ENCODE data around the gene HECTD3.
"Not testable (repeated sequence)": the region's sequence is repeated elsewhere in the genome, so short reads cannot be mapped to it uniquely, and the experiment has no call there.

The HECTD3 gene

DNA sequence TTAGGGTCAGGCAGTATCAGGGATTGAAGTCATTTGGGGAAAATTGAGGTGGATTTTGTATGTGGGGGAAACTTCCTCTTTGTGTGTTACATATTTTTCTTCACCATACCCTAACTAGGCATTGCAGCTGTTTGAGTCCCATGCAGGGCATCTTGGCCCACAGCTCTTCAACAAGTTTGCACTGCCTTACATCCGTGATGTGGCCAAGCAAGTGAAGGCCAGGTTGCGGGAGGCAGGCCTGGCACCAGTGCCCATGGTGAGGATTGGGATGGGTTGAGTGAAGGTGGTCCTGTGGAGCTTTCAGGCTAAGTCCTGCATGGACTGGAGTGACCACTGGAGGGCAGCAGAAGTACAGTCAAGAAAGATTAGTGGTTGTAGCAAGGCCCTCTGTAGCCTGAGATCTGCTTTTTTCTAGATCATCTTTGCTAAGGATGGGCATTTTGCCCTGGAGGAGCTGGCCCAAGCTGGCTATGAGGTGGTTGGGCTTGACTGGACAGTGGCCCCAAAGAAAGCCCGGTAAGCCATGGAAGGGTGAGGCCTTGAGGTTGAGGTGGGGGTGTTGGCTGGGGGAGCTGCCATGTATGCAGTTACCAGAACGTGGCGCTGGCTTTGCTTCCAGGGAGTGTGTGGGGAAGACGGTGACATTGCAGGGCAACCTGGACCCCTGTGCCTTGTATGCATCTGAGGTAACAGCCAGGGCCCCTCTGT is 3.4 kb upstream of the HECTD3 start:
- no peak for DNase-seq (ENCODE audit: low read depth, low spot score)

DNA sequence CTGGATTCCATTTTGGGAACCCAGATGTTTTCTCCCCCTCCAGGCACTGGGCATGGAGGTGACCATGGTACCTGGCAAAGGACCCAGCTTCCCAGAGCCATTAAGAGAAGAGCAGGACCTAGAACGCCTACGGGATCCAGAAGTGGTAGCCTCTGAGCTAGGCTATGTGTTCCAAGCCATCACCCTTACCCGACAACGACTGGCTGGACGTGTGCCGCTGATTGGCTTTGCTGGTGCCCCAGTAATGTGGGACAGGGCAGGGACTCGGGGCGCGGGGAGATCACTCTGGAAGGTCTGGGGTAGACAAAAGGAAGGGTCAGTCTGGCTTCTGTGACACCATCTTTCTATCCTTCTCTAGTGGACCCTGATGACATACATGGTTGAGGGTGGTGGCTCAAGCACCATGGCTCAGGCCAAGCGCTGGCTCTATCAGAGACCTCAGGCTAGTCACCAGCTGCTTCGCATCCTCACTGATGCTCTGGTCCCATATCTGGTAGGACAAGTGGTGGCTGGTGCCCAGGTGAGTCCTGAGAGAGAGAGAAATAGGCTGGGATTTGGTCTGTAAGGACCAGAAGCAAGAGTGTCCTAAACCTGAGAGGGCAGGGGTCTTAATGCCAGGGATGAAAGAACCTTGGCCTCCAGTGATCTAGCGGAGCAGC is 2.6 kb upstream of the HECTD3 start:
- DNase-seq (ENCODE audit: low read depth, low spot score): no peak

DNA sequence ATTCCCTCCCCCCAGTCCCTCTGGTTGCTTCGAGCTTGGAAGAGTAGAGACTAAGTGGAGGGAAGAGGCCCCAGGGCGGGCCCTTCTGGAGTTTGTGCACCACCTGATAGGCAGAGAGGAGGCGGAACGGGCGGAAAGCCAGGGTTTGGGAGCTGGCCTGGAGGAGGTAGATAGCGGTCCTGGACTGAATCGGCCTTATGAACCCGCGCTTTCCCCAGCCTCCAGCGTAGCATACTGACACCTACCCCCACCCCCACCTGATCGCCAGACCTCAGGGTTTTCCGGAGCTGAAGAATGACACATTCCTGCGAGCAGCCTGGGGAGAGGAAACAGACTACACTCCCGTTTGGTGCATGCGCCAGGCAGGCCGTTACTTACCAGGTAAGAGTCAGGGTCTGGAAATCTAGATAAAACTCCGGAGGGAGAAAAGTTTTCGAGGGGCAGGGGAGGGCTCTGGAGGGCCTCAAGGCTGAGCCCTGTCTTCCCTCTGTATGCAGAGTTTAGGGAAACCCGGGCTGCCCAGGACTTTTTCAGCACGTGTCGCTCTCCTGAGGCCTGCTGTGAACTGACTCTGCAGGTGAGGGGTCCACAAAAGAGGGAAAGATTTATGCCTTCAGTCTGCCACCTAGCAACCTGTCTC is 1.6 kb upstream of the HECTD3 start:
- no peak for DNase-seq (ENCODE audit: low read depth, low spot score)

DNA sequence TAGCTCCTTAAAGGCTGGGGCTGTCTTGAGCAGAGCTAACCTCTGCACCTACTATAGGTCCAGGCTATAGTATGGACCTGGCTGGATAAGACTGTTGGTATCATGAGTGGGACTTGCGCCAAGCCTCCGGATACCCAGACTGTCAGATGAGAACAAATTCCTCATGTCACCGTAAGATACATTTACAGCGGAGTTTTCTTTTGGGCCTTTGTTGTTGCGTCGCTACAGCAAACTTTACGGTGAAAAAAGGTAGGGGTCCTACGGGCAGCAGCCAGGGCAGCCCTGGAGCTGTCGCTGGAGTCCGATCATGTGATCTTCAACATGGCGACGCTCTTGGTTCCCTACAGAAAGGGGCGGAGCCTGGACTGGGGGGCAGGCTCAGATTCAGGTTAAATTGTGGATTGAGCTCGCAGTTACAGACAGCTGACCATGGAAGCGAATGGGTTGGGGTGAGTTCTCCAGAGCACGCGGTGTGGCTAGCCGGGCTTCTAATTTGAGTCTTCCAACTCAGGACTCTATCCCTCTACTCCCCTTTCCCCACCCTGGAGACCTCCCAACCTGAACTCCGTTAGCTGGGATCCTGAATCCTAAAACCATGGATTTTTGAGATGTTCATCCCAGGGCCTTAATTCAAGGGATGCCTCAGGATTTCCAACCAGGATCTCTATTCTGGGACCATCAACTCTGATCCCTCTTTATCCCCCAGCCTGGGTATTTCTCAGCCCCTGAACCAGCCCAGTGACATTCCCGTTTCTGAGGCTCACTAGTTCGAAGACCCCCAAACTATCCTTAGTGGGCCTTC is 914 bp upstream of the HECTD3 start, which contains the start of gene UROD:
Gene UROD (plus strand): TSS at position 418 of the 802 bp plus-strand sequence. CDS start 12 bp downstream, at position 430.
- peak; percentile 87 for DNase-seq (ENCODE audit: low read depth, low spot score)

DNA sequence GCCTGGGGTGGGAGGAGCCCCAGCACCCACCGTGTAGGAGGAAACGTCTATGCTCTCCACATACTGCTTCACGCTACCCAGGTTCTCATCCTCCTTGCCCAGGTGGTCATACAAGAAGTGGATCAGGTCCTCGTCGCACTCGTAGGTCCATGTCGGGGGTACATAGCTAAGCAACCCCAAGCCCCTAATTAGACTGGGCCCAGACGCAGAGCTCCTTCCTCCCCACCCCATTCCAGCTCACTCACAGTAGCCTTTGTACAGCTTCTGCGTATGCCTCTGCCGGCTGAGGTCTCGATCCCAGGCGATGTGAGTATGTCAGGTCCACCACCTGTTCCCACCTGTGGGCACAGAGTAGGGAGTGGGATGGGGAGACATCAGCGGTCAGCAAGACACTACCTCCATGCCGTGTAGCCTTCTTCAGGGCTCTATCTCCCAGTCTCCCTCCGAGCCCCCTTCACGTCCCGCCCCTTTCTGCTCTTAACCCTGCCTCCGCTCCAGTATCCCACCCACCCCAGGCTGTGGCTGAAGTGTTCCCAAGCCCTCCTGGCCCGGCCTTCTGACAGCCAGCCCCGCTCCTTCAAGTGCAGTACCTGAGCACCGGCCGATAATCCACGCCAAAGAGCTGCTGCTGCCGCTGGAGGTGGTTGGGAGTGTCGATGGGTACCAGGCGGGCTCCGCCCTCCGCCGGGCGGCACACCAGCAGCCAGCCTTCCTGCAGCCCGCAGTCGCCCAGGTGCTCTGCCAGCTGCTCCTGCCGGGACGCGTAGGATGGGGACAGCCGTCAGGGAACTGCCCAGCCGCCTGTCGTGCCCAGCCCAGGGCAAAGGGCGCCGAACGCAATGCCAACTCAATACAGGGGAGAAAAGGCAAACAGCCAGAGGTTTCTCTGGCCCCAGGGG is 919 bp downstream of the HECTD3 start:
- no peak for DNase-seq (ENCODE audit: low read depth, low spot score)

DNA sequence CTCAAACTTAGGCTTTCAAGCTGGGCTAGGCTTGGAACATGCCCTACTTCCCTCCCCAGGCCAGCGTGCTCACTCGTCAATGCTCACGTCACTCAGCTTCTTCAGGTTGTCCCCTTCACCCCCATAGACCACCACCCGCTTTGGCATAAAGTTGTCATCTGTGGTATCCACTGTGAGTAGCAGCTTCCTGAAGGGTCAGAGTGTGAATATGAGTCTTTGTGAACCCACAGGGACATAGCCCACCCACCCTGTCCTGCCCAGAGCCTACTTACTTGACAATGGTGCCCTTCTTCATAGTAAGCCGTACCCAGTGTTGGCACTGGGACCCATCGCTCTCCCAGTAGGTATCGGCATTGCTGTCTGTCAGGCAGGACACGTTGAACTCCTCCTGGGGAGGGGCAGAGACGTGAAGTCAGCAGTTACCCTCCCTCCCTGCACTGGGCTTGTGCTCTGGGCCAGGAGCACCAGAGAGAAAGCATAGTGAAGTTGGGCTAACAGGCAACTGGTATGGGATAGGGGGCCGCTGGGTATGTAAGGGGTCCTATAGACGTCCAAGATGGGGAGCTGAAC is 1.7 kb downstream of the HECTD3 start:
- no peak for DNase-seq (ENCODE audit: low read depth, low spot score)

DNA sequence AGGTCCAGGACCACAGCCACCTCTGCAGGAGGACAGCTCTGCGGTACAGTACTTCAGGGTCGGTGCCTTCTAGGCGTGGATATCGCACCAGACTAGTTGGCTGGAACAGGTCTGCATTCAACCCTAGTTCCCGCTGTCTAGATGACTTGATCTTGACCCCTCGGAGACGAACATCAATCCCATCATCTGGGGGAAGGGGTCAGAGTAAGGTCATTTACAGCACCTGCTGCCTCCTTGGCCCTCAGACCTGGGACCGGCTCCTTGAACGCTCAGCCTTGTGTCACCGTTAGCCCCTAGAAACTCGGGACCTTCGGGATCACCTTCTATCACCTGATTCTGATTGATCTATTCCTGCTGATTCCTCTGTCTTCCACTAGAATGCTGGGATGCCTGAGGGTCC is 2.6 kb downstream of the HECTD3 start:
- DNase-seq (ENCODE audit: low read depth, low spot score): no peak

DNA sequence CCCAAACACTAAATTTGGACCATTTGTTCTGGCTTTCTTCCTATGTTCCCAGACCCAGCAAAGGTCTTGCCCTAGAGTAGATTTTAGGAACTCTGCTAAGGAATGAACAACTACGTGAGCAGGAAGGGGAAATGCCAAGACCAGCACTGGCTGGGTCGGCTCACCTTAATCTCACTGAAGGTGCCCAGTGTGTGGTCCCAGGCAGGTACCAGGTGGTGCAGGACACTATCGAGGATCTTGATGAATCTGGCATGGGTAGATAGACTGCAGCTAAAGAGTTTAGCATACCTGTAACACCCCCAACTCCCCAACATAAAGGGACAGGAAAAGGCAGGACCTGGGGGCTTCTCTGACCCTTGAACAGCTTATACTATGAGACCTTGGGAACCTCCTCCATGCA is 3.0 kb downstream of the HECTD3 start:
- DNase-seq (ENCODE audit: low read depth, low spot score): no peak

DNA sequence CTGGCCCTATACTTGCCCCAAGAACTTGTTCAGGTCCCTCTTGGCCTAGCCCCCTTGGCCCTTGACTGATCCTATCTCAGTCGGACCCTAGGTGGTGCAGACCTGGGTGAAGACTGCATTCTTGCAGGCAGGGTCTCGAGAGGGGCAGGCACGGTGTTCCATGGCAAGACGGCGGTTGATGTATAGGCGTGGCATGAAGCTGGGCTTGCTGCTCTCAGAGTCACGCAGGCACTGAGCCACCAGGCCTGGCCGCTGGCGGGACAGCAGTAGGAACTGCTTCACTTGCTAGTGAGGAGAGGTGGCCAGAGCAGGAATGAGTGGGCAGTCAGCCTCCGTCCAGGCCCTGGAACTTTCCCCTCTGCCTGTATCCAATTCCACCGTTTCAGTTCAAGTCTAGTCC is 3.8 kb downstream of the HECTD3 start:
- no peak for DNase-seq (ENCODE audit: low read depth, low spot score)

DNA sequence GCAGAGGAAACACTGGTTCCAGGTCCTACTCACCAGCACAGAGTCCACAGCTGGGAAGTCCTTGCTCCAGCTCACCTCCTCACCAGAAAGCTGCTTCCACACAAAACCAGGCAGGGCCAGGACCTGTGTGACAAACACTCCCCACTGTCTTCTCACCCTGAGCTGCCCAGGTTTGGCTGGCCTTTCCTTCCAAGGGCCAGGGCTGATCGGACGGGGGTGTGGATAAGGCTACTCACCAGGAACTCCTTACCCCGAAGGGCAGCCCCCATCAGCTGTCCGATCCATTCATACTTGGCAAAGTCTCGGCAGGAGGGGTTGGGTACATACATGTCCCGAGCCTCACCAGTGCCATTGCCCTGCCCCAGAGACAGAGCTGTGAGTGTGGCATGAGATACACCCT is 5.4 kb downstream of the HECTD3 start:
- no peak for DNase-seq (ENCODE audit: low read depth, low spot score)

DNA sequence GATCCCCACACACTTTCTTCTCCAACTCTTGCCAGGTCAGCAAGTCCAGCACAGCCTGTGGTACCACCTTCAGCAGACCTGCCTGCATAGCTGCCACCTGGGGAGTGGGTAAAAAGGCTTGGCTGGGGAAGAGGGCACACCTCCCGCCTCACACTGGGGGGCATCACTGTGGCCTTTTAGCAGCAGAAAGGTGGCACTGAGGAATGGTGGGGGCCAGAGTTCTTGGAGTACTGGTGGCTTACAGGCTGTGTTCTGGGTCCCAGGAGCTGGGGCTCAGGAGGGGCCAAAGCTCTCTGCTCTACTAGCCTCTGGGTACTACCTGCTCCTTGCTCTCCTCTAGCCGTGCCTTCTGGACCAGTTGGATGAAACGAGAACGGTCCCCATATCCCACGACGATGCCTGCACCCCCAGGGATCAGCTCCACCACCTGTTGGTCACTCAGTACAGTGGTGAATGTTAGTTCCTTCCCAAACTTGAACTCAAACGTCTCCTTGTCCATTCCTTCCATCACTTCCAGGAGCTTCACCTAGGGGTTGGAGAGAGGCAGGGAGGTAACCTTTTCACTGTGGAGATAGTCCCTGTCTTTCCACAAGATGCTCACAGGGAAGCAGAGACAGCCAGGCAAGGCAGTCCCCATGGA is 6.7 kb downstream of the HECTD3 start:
- DNase-seq (ENCODE audit: low read depth, low spot score): no peak

DNA sequence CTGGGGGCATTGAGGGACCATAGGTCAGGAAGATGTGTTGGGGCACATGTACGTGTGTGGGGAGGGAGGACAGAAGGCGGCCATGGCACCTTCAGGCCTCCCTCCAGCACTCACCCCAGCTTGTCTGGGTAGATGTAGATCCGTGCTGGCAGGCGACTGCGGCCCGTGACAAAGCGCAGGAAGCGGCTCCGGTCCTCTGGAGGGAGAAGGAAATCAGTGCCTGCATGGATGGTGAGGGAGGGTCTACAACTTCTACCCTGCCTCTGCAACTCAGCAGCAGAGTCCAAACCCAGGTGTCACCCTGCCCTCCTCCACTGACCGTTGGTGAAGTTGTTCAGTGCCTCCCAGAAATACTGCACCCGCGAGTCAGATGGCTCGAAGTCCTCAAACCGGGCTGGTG is 7.4 kb downstream of the HECTD3 start:
- no peak for DNase-seq (ENCODE audit: low read depth, low spot score)

DNA sequence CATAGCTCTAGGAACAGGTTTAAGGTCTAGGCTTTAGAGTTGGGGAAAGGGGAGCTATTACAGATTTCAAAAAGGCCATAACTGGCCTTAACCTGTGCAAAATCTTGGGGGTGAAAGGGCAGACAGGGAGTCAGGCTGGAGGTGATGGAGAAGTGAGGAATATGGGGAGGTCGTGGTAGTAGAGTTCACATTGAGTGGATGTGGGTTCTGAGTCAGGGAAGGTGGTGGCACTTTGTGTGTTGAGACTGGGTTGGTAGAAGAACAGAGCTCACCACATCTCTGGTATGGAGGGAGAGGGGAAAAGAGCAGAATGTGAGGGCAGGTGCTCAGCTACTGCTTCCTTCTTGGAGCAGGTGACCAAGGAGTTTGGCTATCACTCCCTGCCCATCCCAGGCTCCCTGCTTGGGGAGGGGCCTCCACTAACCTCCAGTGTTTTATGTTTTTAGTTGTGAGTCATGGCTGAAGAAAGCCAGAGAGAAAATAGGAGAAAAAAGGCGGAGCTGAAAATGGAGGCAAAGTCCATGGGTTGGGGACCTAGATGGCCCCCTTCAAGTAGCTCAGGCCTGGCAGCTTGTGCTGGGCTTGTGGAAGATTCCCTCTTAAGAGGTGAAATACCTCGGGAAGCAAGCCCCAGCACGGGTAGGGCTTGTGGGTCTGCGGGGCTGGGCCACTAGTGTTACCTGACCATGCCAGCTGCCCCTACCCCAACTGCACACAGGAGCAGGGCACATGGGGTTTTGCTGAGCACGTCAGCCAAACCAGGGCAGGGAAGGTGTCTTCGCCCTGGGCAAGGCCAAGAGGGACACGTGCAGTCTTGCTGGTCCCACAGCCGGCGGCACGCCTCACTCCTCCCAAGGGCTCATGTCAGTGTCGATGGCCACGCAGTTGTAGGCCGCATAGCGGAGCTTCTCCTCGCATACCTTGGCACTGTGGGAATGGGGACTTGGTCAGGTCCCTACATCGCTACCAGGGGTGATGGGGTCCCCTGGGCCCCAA is 8.2 kb downstream of the HECTD3 start:
- DNase-seq (ENCODE audit: low read depth, low spot score): no peak

DNA sequence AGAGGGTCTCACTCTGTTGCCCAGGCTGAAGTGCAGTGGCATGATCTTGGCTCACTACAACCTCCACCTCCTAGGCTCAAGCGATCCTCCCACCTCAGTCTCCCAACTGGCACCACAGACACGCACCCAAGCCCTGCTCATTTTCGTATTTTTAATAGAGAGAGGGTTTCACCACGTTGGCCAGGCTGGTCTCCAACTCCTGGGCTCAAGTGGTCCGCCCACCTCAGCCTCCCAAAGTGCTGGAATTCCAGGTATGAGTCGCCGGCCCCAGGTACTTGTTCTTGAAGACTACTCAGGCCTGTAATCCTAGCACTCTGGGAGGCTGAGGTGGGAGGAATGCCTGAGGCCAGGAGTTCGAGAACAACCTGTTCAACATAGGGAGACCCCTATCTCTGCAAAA is 9.5 kb downstream of the HECTD3 start:
- DNase-seq (ENCODE audit: low read depth, low spot score): not testable (repeated sequence)

DNA sequence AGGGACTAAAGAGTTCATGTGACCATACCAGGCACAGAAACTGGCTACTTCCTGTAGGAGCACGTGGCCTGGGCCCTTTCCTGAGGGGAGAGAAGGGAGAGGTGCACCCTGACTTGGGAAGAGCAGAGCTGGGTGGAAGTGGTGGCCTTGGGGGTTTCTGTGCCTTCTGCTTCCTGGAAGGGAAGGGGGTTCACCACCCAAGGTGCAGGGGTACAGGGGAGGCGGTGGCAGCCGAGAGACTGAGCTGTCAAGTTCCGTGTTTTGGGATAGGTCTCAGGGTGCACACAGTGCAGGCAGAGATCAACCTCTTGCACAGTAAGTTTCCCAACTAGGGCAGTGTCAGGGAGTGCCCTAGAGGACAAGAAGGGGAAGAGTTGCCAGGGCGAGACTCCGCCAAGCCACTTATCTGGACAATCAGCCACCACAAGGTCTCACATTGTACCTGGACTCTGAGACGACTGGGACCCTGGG is 10.1 kb downstream of the HECTD3 start:
- no peak for DNase-seq (ENCODE audit: low read depth, low spot score)

DNA sequence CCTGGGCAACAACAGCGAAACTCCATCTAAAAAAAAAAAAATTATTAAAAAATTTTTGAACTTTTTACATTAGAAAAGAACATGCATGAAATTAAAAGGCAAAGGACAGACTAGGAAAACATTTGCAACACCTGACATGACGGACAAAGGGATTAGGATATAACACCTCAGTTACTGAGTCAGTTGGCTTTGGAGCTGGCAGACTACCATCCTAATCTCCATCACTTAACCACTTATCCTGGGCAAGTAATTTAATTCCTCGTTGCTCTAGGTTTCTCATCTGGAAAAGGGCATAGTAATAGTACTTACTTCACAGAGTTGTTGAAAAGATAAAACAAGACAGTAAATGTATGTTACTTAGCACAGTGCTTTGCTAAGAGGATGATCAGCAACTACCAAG is 11.9 kb downstream of the HECTD3 start:
- no peak for DNase-seq (ENCODE audit: low read depth, low spot score)

DNA sequence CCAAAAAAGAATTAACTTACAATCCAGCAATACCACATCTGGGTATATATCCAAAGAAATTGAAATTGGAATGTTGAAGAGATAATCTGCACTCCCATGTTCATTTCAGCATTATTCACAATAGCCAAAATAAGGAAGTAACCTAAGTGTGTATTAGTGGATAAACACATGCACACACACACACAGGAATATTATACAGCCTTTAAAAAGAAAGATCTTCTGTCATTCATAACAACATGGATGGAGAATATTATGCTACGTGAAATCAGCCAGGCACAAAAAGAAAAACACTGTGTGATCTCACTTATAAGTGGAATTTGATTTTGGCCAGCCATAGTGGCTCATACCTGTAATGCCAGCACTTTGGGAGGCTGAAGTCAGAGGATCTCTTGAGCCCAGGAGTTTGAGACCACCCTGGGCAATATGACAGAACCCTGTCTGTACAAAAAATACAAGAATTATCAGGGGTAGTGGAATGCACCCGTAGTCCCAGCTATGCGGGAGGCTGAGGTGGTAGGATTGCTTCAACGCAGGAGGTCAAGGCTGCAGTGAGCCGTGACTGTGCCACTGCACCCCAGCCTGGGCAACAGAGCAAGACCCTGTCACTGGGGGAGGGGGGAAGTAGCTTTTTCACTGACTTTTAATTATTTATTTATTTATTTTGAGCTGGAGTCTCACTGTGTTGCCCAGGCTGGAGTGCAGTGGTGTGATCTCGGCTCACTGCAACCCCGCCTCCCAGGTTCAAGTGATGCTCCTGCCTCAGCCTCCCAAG is 15.5 kb downstream of the HECTD3 start:
- DNase-seq (ENCODE audit: low read depth, low spot score): no peak

DNA sequence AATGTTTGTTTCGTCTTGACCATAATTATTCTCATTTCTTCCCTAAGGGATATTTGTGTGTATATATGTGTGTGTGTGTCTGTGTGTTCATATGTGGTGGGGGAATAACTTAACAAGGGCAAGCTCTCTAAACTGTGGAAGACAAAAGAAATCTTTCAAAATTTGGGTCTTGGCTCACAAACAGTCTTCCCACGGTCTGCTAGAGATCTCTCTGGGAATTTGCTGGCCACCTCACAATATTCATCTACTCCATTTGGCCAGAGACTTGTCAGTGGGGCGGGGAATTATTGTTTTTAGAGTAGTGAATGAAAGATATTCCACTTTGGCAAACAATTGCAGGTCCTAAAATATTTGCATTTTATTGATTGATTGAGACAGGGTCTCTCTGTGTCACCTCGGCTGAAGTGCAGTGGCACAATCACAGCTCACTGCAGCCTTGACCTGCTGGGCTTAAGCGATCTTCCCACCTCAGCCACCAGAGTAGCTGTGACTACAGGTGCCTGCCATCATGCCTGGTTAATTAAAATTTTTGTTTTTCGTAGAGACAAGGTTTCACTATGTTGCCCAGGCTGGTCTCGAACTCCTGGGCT is 16.7 kb downstream of the HECTD3 start:
- no peak for DNase-seq (ENCODE audit: low read depth, low spot score)
